Glomerular visceral epithelial cell (primary cell): ENCODE measurements around the gene IFNA16.
"Not testable (repeated sequence)": the region's sequence is repeated elsewhere in the genome, so short reads cannot be mapped to it uniquely, and the experiment has no call there.

Experiments used
- DNase-seq: peaks from one replicate; pipeline ENCODE4 v3.0.0-alpha.2; 2016; ENCODE audit errors: extremely low spot score

The IFNA16 gene

GRCh38 chr9:21194867-21195776, 22.0 kb downstream of the IFNA16 start:
- peak; percentile 16 for DNase-seq

GRCh38 chr9:21187487-21187886, 29.6 kb downstream of the IFNA16 start, which contains the start of gene IFNA4:
Gene IFNA4 (minus strand): TSS chr9:21187587. CDS start chr9:21187531, 56 bp downstream.
- not testable (repeated sequence) for DNase-seq

GRCh38 chr9:21182810-21183736, 34.0 kb downstream of the IFNA16 start:
- DNase-seq: peak; percentile 4

- no peak for DNase-seq
Observed at GRCh38 chr9:21174671-21175070, 42.4 kb downstream of the IFNA16 start.

GRCh38 chr9:21172156-21172555, 45.0 kb downstream of the IFNA16 start:
- no peak for DNase-seq

GRCh38 chr9:21171351-21171750, 45.8 kb downstream of the IFNA16 start:
- no peak for DNase-seq

GRCh38 chr9:21166560-21166959, 50.6 kb downstream of the IFNA16 start, which contains the start of gene IFNA21:
Gene IFNA21 (minus strand): TSS chr9:21166660. CDS start chr9:21166612, 48 bp downstream.
- not testable (repeated sequence) for DNase-seq
